ENCODE measurements around the gene SYNJ2.

The SYNJ2 gene

DNA sequence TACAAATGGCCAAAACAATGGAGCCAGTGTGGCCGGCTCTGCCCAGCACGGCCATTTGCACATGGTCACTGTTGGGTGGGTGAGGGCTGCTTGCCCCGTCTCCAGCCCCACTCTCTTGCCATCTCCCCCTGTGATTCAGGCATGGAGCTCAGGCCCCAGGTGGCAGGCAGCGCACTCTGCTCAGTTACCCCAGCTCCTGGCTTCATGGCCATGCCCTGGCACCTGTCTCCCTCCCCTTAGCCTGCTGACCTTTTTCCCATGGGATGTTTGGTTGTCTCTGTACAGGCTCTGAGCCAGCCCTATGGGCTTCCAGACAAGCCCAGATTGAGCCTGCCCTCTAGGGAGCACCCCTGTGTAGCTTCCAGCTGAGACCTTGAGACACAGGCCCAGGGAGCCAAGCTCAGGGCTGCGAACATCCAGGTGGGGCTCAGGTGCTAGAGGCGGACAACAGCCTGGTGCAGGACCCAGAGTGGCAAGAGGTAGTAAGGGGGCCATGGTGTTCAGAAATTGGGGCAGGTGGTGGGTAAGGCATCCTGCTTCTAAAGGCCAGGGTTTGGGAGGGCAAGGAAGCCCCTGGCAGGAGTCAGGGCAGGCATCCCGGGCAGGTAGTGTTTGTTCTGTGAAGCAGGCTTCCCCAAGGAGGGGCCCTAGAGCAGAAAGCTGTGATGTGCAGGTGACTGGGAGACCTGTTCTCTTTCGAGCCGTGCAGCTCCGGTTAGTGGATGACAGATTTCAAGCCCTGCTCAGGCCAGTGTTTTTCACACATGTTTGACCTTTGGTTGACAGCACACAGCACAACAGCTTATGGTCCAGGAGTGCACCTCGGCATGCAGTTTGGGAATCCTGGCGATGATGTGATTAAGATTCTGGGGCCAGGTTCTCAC lies 17.7 kb downstream of the SYNJ2 start:
- DNase-seq = peak; percentile 22

DNA sequence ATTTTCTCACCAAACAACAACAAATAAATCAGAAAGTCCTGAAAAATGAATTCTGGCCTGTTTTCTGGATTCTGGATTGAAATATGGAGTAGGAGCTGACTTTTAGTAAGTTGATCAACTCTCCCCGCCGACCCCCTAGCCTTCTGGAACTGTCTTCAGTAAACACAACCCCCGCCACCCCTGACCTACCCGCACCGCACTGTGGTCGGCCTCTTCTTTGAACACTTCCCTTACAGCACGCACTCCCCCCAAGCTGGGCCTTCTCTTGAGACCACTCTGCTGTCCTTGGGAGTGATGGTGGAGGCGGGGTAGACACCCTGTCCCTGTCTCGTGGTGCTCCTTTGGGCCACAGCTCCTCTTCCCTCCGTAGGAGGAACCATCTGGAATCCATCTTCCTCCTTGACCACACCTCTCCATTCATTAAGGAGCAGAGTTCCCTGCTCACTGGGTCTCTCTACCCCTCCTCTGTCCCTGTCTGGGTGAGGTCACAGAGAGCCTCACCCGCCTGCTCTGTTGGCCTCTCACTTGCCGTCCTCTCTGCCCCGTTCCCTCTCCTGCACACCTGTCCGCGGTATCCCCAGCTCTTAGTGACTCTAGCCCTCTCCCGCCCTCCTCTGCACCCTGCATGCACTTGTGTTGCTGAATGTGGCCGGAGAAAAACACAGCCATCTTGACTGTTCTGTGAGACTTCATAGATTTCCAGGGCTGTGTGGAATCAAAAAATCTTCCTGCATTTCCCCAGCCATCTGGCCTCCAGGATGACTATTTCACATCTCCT lies 19.1 kb downstream of the SYNJ2 start:
- no peak for DNase-seq

DNA sequence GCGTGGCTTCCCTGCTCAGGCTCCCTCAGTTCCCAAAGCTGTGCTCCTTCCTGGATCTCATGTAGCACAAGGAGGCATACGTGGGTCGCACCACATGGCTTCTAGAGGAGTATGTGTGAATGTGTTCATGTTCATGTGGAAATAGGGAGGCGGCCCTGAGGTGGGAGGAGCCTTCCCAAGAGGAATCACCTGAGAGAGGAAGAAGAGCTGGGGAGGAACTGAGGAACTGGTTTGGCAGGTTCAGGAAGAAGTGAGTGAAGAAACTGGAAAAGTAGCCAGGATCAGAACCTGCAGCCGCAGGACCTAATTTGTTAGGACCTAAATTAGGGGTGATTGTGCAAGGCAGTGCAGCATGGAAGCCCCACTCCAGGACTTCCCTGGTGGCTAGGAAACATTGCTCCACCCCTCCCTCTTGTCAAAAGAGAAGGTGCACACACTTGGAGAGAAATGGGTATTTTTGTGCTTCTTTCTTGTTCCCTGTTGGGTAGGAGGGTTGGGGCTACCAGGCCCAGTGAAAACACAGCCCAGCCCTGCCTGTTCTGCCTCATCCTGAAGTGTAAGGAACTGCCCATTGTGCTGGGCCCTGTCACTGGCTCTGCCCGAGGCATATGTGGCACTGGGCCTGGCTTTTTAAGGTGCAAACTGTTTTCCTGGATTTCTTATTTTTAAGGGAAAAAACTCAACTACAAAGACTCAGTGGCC lies 20.7 kb downstream of the SYNJ2 start:
- DNase-seq = no peak

GRCh38 chr6:158002951-158003853 lies 21.5 kb downstream of the SYNJ2 start:
- DNase-seq = no peak

DNA sequence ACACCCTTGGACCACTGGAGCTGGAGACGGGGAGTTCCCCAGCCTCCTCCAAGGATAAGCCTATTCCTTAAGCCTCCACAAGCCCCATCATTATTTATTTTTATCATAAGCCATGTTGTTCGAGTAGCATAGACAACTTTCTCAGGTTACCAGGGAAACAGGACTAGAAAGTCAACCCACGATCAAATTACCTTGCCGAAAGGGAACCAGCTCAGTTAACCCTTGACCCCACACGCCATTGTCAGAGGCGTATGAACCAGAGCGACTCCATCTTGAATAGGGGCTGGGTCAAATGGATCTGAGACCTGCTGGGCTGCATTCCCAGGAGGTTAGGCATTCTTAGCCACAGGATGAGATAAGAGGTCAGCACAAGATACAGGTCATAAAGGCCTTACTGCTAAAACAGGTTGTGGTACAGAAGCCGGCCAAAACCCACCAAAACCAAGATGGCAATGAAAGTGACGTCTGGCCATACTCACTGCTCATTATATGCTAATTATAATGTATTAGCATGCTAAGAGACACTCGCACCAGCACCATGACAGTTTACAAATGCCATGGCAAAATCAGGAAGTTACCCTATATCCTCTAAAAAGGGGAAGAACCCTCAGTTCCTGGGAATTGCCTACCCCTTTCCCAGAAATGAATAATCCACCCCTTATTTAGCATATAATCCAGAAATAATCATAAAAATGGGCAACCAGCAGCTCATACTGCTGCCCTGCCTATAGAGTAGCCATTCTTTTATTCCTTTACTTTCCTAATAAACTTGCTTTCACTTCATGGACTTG lies 22.4 kb downstream of the SYNJ2 start:
- DNase-seq = no peak

GRCh38 chr6:158004701-158005095 lies 23.0 kb downstream of the SYNJ2 start:
- no peak for DNase-seq

- DNase-seq = no peak
Observed at GRCh38 chr6:158005626-158006180, 24.0 kb downstream of the SYNJ2 start.

DNA sequence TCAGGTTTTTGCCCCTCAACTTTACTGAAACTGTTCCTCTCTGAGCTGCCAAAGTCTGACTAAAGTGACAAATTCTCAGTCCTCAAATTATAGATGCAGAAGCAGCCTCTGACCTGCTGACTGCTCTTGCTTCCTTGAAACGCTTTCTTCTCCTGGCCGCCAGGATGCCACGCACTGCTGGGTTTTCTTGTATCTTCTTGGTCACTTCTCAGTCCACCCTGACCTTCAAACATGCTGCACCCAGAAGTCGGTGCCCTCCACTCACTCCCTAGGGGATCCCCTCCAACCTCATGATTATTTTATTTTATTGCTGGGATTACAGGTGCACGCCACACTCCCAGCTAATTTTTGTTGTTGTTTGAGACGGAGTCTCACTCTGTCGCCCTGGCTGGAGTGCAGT lies 24.7 kb downstream of the SYNJ2 start:
- DNase-seq = no peak

- no peak for DNase-seq
Observed at GRCh38 chr6:158006821-158007570, 25.3 kb downstream of the SYNJ2 start.

DNA sequence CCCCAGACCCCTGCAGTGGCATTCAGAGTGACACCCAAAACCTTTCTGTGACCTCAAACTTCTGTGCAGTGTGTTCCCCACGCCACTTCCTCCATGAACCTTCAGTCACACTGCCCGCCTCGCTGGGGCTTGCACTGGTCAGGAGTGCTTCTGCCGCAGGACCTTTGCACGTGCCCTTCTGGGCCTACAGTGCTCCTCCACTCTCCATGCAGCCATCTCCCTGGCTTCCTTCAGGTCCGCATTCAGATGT lies 27.1 kb downstream of the SYNJ2 start:
- DNase-seq = no peak

- DNase-seq = peak; percentile 84
Observed at GRCh38 chr6:158009114-158009891, 27.6 kb downstream of the SYNJ2 start.

DNA sequence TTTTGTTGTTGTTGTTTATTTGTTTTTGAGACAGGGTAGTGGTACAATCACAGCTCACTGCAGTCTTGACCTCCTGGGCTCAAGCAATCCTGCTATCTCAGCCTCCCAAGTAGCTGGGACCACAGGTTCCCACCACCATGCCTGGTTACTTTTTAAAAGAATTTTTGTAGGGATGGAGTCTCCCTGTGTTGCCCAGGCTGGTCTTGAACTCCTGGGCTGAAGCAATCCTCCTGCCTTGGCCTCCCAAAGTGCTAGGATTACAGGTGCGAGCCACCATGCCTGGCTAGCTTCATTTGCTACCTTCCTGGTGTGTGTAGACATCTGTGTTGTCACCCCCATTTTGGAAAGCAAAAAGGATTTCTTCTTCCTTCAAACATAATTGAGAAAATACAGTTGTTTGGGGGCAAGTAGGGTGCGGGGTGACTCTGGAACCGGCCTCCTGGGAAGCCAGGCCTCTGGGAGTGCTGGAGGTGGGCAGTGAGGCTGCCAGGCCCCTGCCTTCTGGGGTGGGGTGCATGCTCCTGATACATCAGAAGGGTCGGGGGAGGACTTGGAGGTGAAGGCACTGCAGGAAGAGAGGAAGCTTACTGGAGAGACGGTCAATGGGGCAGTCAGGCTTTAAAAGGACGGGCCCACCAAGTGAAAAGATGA lies 28.4 kb downstream of the SYNJ2 start:
- no peak for DNase-seq

DNA sequence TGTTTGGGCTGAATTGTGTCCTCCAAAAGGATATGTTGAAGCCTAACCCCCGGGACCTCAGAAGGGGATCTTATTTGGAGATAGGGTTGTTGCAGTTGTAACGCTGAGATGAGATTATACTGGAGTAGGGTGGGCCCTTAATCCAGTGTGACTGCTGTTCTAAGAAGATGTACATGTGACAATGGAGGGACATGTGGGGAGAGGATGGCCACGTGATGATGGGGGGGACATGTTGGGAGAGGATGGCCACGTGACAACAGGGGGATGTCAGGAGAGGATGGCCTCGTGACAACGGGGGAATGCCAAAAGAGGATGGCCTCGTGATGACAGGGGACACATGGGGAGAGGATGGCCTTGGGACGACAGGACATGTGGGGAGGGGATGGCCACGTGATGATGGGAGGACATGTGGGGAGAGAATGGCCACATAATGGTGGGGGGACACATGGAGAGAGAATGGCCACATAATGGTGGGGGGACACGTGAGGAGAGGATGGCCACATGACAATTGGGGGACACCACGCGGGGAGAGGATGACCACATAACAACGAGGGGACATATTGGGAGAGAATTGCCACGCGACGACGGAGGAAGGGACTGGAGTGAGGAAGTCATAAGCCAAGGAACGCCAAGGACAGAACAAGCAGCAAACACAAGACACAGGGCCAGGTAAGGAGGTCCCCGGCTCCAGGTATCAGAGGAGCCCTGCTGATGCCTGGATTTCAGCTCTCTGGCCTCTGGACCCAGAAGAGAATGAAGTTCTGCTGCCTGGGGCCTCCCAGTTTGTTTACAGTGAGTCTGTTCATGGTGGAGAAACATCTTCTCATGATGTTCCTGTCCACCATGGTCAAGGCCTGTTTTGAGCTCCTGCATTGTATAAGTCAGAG lies 29.2 kb downstream of the SYNJ2 start:
- DNase-seq = no peak

- DNase-seq = no peak
Observed at GRCh38 chr6:158011478-158011920, 29.8 kb downstream of the SYNJ2 start.

DNA sequence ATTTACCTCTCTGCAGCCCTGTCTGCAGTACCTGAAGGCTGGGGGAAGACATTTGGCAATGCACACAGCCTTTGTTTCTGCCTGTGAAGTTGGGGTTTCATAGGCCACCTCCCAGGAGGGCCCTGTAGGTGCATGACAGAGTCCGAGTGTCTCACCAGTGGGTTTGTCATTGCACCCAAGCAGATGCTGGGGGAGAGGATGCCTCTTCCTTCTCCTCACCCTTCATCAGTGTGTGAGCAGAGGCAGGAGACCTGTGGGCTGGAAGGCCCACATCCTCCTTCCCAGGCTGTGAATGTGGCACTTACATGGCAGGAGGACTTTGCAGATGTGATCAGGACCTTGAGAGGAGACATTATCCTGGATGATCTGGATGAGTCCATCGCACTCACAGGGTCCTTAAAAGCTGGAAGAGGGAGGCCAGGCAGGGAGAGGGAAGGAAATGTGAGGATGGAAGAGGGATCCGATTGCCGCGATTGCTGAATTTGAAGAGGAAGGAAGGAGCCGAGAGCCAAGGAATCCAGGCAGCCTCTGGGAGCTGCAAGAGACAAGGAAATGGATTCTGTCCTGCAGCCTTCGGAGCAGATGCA lies 30.4 kb downstream of the SYNJ2 start:
- DNase-seq = no peak

DNA sequence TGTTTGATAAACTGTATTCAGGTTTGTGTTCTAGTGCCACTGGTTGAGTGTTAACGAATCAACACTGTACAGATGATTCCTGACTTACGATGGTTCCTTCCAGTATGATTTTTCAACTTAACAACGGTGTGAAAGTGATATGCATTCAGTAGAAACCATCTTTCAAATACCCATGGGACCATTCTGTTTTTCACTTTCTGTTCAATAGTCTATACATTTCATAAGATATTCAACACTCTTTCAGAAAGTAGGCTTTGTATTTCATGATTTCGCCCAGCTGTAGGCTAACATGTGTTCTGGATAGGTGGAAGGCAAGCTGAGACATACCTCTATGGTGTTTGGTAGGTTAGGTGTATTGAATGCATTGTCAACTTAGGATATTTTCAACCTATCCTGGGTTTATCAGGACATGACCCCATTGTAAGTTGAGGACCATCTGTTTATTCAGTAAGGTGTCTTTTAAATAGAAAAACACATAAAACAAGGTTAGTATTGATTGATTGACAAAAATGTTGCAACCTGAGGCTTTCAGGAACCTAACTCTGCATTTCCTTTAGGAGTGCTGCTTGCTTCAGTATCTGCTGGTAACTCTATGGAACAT lies 32.3 kb downstream of the SYNJ2 start:
- DNase-seq = no peak

- no peak for DNase-seq
Observed at GRCh38 chr6:158014505-158015187, 33.0 kb downstream of the SYNJ2 start.

Data from NCI-H1092 (cell line).